22Rv1 (cell line): ENCODE results near the gene PIPOX.

Experiments used
- ZFX ChIP-seq: fragments of 450-650 bp; IDR thresholded peaks from 2 replicates; pipeline ENCODE4 v1.6.1; 2017; ENCODE audit warnings: antibody characterized with exemption, borderline replicate concordance
- TF ChIP-seq, protein P1 (sequence below): fragments of 450-650 bp; IDR thresholded peaks from 2 replicates; pipeline ENCODE4 v1.5.1; 2017; ENCODE audit warnings: mild to moderate bottlenecking

- TF ChIP-seq, protein P1, sequence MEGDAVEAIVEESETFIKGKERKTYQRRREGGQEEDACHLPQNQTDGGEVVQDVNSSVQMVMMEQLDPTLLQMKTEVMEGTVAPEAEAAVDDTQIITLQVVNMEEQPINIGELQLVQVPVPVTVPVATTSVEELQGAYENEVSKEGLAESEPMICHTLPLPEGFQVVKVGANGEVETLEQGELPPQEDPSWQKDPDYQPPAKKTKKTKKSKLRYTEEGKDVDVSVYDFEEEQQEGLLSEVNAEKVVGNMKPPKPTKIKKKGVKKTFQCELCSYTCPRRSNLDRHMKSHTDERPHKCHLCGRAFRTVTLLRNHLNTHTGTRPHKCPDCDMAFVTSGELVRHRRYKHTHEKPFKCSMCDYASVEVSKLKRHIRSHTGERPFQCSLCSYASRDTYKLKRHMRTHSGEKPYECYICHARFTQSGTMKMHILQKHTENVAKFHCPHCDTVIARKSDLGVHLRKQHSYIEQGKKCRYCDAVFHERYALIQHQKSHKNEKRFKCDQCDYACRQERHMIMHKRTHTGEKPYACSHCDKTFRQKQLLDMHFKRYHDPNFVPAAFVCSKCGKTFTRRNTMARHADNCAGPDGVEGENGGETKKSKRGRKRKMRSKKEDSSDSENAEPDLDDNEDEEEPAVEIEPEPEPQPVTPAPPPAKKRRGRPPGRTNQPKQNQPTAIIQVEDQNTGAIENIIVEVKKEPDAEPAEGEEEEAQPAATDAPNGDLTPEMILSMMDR, result no peak
- TF ChIP-seq ZFX, result no peak
Measured at GRCh38 chr17:29102741-29103181, 59.8 kb downstream of the PIPOX start.
